Activated T-helper 1 cell treated with anti-CD3 and anti-CD28 coated beads, Interleukin-12 subunit alpha, Interleukin-12 subunit beta, Interleukin-2, Interleukin-4 antibody, amounts not matched to agents 30 ng/mL and 10 ng/mL and 1 ng/mL, durations not matched to agents 14 hours and 24 hours and 36 hours (primary cell): Measurements from ENCODE around the gene MAP3K9. TPM values are rescaled to one million over a fixed set of nuclear protein-coding genes. Genes with fewer than 3 reads are reported as not detected.

ENCODE experiments used
- DNase-seq: peaks from one replicate; pipeline ENCODE4 v3.0.0; 2021; ENCODE audit warnings: low spot score
- H3K27ac Mint-ChIP-seq: one replicate; pipeline ENCODE4 v1.8.0; 2021; ENCODE audit warnings: mild to moderate bottlenecking, mixed read lengths
- H3K27me3 Mint-ChIP-seq: one replicate; pipeline ENCODE4 v1.8.0; 2022; ENCODE audit warnings: mild to moderate bottlenecking, moderate library complexity, mixed read lengths; ENCODE audit not compliant: insufficient read depth
- H3K36me3 Mint-ChIP-seq: one replicate; pipeline ENCODE4 v1.8.0; 2021; ENCODE audit warnings: low read depth, mixed read lengths
- H3K4me1 Mint-ChIP-seq: one replicate; pipeline ENCODE4 v1.8.0; 2021; ENCODE audit warnings: low read depth, mixed read lengths
- H3K4me3 Mint-ChIP-seq: one replicate; pipeline ENCODE4 v1.8.0; 2021; ENCODE audit warnings: mild to moderate bottlenecking, moderate library complexity, mixed read lengths
- H3K9me3 Mint-ChIP-seq: one replicate; pipeline ENCODE4 v1.8.0; 2021; ENCODE audit warnings: mixed read lengths
- intact Hi-C: fragments of 100-400 bp; cut with micrococcal nuclease; formaldehyde crosslinking; loops from one replicate; pipeline ENCODE4 v1.15.1; 2024
- total RNA-seq: library from RNA; stranded (reverse); gene quantifications from 2 replicates; pipeline ENCODE4 v1.2.3, GENCODE V29; 2022

MAP3K9 gene
- total RNA-seq, 1 donor from 2014 or later: 4.1 TPM

DNA sequence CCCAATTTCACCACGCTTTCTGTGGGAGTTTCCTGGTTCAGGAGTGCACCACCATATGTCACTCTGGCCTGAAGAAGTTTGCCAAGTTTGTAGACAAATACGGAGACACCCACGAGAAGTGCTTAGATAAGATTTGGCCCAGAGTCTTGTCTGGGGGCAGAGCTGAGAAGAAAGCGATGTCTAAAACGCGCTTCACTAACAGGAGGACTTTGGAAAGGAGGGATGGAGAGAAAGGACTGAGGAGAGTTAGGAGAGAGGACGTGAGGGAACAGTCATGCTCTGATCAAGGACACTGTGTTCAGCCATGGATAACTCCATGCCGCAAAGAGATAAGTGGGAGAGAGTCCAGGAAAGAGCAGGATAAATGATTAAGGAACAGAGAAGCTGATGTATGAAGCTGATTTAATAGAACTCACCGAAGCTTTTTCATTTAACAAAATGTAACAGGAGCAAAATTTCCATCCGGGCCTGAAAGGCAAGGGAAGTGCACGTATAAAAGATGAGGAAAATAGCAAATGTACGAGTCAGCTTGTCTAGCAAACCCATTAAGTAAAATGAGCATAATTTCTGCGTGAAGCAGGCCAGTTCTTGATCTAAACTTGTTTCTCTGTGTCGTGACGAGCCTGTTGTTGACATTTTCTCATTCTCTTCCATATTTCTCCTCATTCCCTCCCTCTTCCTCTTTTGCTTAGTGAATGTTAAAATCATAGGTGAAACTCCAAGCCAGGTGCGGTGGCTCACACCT is 23.4 kb upstream of the MAP3K9 start:
- Mint-ChIP-seq H3K27ac (no peak overlapping the region), H3K27me3 (no peaks in the 10 kb centered on the region), H3K9me3 (peaks cover 11% of the 10 kb centered on the region), H3K4me3 (no peak overlapping the region), H3K4me1 (peaks cover 11% of the 10 kb centered on the region), H3K36me3 (peaks cover 2% of the 10 kb centered on the region)
- DNase-seq: no peak
- intact Hi-C loops: no loop called here

DNA sequence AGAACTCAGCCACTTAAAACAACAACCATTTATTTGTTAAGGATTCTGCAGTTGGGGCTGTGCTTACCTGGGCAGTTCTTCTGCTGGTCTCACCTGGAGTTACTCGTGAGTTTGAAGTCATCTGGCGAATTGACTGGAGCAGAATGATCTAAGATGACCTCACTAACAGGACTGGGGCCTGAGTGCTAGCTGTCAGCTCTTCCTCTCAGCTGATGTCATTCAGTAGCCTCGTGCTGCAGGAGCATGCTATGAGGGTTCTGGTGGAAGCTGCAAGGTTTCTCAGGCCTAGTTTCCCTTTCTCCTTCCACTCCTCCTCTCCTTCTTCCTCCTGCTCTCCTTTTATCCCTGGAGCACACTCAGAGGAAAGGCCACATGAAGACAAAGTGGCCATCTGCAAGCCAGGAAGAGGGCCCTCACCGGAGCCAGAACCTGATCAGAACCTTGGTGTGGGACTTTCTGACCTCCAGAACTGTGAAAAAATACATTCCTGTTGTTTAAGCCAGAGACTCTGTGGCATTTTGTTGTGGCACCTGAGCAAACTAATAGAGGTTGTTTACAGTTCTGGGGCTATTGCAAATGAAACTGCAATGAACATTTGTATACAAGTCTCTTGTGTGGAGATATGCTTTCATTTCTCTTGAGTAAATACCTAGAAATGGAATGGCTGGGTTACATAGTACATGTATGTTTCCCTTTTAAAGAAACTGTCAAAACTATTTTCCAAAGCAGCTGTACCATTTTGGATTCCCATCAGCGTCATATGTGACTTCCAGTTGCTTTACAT is 21.9 kb upstream of the MAP3K9 start:
- peaks cover 11% of the 10 kb centered on the region for H3K4me1 Mint-ChIP-seq
- no peak overlapping the region for H3K4me3 Mint-ChIP-seq

DNA sequence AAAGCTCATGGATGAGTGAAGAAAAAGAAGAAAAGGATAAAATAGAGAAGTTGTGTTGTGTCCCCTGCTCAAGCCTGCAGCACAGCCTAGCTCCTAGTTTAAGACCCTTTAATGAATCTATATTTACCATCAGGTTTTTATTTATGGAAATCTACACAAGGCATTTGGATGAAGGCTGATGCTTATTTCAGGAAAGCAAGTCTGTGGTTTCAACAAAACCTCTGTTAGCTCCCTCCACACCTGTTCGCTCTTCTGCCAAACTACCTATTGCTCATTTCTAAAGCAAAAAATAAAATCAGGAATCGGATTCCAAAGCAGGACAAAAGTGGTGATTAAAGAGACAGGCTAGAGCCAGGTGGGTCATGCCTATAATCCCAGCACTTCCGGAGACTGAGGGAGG is 18.9 kb upstream of the MAP3K9 start:
- Mint-ChIP-seq H3K27ac (no peak overlapping the region), H3K4me3 (no peak overlapping the region), H3K36me3 (no peaks in the 10 kb centered on the region), H3K27me3 (peaks cover 3% of the 10 kb centered on the region), H3K4me1 (peaks cover 11% of the 10 kb centered on the region), H3K9me3 (no peaks in the 10 kb centered on the region)
- no peak for DNase-seq
- intact Hi-C loops: no loop called here

More for the DNA sequence above, 21.9 kb upstream of the MAP3K9 start:
- Mint-ChIP-seq H3K27me3 (no peaks in the 10 kb centered on the region), H3K36me3 (peaks cover 2% of the 10 kb centered on the region), H3K27ac (no peak overlapping the region), H3K9me3 (peaks cover 11% of the 10 kb centered on the region)
- intact Hi-C loops: no loop called here
- no peak for DNase-seq

DNA sequence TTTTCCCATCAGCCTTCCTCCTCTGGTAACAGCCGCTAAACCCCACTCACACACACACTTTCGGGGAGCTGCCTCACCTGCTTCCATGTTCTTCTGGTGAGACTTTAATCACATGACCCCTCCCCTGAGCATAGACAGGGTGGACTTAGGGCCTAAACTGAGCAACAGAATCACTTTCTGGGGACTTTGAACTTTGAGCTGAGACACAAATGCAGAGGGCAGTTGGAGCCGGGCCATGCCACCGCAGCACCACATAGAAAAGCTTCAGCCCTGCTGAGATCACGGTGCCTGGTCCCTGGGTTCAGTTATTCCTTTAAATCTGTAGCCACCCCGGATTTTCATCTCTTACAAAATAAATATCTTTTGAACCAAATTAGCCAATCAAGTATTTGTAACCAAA is 18.4 kb upstream of the MAP3K9 start:
- Mint-ChIP-seq H3K4me3 (no peak overlapping the region), H3K4me1 (peaks cover 15% of the 10 kb centered on the region), H3K27me3 (peaks cover 3% of the 10 kb centered on the region), H3K36me3 (no peaks in the 10 kb centered on the region), H3K9me3 (no peaks in the 10 kb centered on the region), H3K27ac (no peak overlapping the region)
- DNase-seq: no peak
- intact Hi-C loops: no loop called here

DNA sequence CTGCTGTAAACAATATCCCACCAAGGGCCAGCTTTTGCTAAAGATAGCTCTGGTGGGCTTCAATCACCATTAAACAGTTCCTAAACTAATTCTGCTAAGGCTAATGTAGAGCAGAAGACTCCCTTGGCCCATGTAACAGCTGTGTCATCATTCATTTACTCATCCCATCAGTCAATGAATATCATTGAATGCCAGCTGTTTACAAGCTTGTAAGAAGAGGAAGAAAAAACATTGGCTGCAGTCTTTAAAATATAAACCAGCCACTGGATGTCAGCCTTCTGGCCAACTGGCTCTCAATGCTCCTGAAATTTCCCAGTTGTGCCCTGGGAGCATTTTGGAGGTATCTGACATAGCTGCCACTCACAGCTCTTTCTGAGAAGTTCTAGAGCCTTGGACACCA is 18.0 kb upstream of the MAP3K9 start:
- intact Hi-C loops: no loop called here
- H3K9me3 Mint-ChIP-seq: no peaks in the 10 kb centered on the region
- peaks cover 17% of the 10 kb centered on the region for H3K4me1 Mint-ChIP-seq
- no peak overlapping the region for H3K4me3 Mint-ChIP-seq
- peaks cover 3% of the 10 kb centered on the region for H3K27me3 Mint-ChIP-seq
- no peak overlapping the region for H3K27ac Mint-ChIP-seq
- no peak for DNase-seq
- H3K36me3 Mint-ChIP-seq: no peaks in the 10 kb centered on the region

DNA sequence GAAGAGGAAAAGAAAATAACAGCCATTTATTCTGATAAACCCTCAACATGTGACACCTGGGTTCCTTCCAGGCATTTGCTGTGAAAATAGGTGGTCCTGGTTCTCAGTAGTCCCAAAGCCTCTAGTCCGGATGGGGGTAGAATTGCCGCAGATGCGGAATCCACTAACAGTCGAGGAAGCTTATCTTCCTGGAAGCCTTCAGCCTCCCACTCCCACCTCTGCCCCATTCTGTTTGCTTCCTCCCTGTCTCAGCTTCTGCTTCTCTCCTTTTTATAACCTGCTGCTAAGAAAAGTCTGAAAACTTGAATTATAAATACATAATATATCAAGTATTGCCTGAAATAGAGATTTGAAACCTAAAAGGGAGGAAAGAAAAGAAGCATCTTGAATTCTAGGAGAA is 14.0 kb upstream of the MAP3K9 start:
- H3K27me3 Mint-ChIP-seq: peaks cover 3% of the 10 kb centered on the region

DNA sequence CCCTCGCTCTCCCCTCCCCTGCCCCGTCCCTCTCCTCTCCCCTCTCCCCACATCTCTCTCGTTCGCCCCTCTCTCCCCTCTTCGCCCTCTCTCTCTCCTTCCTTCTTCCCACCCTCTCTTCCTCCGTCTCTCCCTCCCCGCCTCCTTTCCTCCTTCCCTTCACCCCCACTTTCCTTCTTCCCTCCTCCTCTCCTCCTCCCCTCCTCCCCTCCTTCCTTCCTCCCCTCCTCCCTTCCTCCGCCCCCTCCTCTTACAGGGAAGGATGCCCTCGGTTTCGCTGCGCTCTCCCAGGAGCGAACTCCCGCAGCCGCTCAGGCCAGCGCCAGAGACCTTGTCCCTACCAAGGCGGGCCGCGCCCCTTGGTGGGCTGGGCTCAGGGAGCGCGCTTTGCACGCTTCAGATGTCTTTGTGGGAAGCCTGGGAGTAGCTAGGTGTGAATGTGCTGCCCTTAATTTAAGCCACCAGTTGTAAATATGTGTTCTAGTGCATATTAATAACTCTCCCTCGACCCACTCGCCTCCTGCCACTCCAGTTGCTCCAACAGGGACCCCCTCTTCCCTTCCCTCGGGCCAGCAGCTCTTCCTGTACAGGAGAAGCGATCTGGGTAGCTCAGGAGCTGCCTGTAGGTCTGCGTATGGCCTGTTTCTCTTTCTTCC is 13.3 kb upstream of the MAP3K9 start:
- DNase-seq: no peak

More for the DNA sequence above, 14.0 kb upstream of the MAP3K9 start:
- no peak for DNase-seq
- peak overlapping the region; percentile 69 for H3K4me3 Mint-ChIP-seq
- intact Hi-C loops: loop anchor here (2.0 kb wide), 1 partner anchor 14 kb away; the partner anchor contains the start of gene MAP3K9
- no peaks in the 10 kb centered on the region for H3K36me3 Mint-ChIP-seq
- peaks cover 18% of the 10 kb centered on the region for H3K4me1 Mint-ChIP-seq
- H3K27ac Mint-ChIP-seq: no peak overlapping the region
- no peaks in the 10 kb centered on the region for H3K9me3 Mint-ChIP-seq

DNA sequence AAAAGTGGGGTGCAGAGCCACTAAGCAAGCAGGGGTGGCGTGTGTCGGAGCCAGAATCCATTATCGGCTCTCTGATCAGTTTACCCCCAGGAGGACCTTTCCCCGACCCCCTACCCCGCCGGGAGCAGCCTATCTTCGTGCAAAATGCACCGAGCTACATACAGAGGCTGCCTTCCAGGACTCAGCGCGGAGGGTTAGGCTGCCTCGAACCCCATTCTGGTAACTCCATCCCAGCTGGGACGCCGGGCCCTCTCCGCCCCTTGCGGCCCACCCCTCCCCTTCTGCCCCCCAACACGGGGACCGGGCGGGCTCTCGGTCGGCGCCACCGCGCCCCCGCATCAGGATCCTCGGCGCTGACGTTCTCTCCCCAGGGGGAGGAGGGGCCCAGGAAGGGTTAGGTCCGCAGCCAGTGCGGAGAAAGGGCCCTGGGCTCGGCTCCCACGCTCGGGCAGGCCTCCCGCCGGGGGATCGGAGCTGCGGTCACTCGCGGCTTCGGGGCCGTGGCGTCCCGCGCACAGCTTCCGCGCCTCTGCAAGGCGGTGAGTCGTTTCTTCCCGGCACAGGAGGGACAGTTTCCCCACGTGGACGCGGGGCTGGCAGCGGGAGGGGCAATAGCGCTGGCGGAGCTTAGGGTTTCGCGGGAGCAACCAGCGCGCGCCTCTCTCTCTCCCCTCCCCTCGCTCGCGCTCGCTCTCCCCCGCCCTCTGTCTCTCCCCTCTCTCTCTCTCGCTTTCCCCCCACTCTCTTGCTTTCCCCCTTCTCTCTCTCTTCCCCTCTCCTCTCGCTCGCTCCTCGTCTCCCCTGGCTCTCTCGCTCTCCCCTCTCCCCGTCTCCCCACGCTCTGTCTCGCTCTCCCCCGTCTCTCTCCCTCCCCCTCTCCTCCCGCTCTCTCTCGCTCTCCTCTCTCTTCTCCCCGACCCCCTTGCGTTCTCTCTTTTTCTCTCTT is 12.5 kb upstream of the MAP3K9 start:
- intact Hi-C loops: loop anchor here (1.0 to 2.0 kb wide), 2 partner anchors 13 to 85 kb away; partner anchors contain the start of genes MAP3K9 and PCNX1
- H3K4me3 Mint-ChIP-seq: peak overlapping the region; percentile 69
- DNase-seq: peak; percentile 48

More for the DNA sequence above, 13.3 kb upstream of the MAP3K9 start:
- intact Hi-C loops: loop anchor here (1.0 to 2.0 kb wide), 2 partner anchors 14 to 85 kb away; partner anchors contain the start of genes MAP3K9 and PCNX1
- no peaks in the 10 kb centered on the region for H3K36me3 Mint-ChIP-seq
- no peaks in the 10 kb centered on the region for H3K9me3 Mint-ChIP-seq
- H3K27me3 Mint-ChIP-seq: peaks cover 3% of the 10 kb centered on the region
- peaks cover 23% of the 10 kb centered on the region for H3K4me1 Mint-ChIP-seq
- peak overlapping the region; percentile 72 for H3K27ac Mint-ChIP-seq
- peak overlapping the region; percentile 69 for H3K4me3 Mint-ChIP-seq

DNA sequence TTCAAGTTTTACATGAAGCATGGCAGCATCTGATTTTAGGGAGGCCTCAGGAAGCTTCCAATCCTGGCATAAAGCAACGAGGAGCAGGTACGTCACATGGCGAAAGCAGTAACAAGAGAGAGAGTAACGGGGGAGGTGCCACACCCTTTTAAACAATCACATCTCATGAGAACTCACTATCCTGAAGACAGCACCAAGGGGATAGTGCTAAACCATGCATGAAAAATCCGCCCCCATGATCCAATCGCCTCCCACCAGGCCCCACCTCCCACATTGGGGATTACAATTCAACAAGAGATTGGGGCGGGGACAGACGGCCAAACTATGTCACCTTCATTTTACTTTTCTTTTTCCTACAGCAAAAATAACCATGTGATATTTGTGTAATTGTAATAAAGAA is 7.2 kb upstream of the MAP3K9 start:
- intact Hi-C loops: loop anchor here (2.0 kb wide), 1 partner anchor 102 kb away; no protein-coding TSS in a partner anchor
- Mint-ChIP-seq H3K4me1 (peaks cover 18% of the 10 kb centered on the region), H3K9me3 (no peaks in the 10 kb centered on the region), H3K27ac (no peak overlapping the region), H3K4me3 (no peak overlapping the region), H3K27me3 (no peaks in the 10 kb centered on the region), H3K36me3 (no peaks in the 10 kb centered on the region)
- DNase-seq: no peak

More for the DNA sequence above, 12.5 kb upstream of the MAP3K9 start:
- Mint-ChIP-seq H3K27me3 (peaks cover 3% of the 10 kb centered on the region), H3K27ac (peak overlapping the region; percentile 61), H3K4me1 (peaks cover 24% of the 10 kb centered on the region), H3K36me3 (no peaks in the 10 kb centered on the region), H3K9me3 (no peaks in the 10 kb centered on the region)

DNA sequence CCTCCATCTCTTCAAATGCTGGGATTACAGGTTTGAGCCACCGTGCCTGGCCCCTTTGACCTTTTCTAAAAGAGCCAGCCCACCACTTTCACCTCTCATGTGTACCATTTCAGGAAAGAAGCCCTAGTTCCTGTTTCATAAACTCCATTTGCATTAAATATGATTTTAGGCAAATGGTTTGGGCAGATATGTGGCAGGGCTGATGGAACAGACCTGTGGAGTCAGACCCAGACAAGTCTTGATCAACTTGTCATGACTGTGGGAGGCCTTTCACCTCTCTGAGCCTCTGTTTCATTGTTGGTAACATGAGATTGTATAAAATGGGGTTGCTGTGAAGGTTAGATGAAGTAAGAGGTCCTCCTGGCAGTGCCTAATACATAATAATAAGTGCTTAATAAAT is 5.2 kb upstream of the MAP3K9 start:
- Mint-ChIP-seq H3K36me3 (no peaks in the 10 kb centered on the region), H3K27me3 (no peaks in the 10 kb centered on the region), H3K4me1 (peaks cover 10% of the 10 kb centered on the region), H3K9me3 (no peaks in the 10 kb centered on the region), H3K27ac (no peak overlapping the region), H3K4me3 (no peak overlapping the region)
- no peak for DNase-seq
- intact Hi-C loops: no loop called here

DNA sequence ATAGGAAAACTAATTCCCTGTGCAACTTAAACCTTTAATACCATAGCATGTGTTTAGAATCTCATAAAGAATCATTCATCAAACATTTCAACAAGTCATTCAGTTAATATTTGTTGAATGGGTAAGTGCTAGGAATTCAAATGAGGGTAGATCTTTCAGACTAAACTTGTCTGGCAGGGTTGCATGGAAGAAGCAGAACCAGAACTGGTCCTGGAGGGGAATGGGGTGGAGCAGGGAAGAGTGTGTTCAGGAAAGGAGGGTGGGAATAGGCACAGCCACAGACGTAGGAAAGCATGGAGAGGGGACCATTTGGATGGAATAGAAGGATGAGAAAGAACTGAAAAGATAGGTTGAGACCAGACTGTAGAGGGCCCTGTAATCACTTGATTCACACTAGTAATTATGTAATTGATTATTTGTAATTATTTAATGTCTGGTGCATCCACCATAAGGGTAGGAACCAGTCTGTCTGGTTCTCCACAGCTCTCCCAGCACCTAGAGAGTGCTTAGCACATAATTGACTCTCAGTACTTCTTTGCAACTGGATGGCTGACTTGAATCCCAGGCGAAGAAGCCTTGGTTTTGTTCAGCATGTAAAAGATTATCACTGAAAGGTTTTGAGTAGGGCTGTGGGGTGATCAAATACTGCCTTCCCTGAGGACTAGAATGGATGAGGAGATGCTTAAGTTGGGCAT is 3.0 kb upstream of the MAP3K9 start:
- DNase-seq: no peak
- Mint-ChIP-seq H3K4me3 (no peak overlapping the region), H3K36me3 (no peaks in the 10 kb centered on the region), H3K27me3 (no peaks in the 10 kb centered on the region), H3K27ac (no peak overlapping the region), H3K4me1 (peaks cover 6% of the 10 kb centered on the region), H3K9me3 (no peaks in the 10 kb centered on the region)
- intact Hi-C loops: no loop called here
